ENCODE data around the gene ITGB5.
A peak's percentile ranks its signal among the peaks of the same experiment; 100 is the strongest.

Gene ITGB5, protein sequence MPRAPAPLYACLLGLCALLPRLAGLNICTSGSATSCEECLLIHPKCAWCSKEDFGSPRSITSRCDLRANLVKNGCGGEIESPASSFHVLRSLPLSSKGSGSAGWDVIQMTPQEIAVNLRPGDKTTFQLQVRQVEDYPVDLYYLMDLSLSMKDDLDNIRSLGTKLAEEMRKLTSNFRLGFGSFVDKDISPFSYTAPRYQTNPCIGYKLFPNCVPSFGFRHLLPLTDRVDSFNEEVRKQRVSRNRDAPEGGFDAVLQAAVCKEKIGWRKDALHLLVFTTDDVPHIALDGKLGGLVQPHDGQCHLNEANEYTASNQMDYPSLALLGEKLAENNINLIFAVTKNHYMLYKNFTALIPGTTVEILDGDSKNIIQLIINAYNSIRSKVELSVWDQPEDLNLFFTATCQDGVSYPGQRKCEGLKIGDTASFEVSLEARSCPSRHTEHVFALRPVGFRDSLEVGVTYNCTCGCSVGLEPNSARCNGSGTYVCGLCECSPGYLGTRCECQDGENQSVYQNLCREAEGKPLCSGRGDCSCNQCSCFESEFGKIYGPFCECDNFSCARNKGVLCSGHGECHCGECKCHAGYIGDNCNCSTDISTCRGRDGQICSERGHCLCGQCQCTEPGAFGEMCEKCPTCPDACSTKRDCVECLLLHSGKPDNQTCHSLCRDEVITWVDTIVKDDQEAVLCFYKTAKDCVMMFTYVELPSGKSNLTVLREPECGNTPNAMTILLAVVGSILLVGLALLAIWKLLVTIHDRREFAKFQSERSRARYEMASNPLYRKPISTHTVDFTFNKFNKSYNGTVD

DNA sequence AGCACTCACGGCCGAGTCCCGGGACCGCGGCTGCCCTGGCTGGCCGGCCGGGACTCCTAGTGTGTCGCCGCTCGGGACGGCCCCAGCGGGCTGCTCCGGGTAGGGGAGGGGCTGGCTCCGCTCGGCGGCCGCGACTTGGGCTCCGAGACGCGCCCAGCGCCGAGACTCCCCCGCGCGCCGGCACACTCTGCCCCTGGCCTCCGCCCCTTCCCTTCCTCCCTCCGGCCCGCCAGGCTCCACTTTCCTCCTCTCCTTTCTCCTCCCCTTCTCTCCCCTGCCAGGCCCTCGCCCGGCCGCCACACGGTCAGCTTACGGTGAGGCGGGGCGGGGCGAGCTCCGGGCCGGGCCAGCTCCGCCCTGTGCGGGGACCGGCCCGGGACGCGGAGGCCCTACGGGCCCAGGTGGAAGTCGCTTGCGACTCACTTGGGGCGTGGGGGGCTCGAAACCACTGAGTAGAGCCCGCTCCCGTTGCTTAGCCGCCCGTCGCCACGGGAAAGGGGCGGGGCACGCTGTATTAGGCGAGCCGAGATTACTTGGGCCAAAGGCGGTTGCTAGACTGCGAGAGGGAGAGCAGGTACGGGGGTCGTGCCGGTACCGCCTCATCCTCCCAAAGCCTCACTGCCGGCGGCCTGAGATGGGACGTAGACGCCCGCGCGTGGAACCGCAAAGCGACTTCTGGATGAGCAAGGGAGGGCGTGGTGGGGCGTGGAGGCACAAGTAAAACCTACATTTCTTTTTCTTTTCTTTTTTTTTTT, at the start of gene ITGB5:
TSS of gene ITGB5 (minus strand) at position 189 of the 755 bp plus-strand sequence. CDS start 365 bp downstream, outside the sequence.
- no peak for DNase-seq

- no peak for DNase-seq
These were observed 48.8 kb upstream of the ITGB5 start for GRCh38 chr3:124935794-124936542.

DNA sequence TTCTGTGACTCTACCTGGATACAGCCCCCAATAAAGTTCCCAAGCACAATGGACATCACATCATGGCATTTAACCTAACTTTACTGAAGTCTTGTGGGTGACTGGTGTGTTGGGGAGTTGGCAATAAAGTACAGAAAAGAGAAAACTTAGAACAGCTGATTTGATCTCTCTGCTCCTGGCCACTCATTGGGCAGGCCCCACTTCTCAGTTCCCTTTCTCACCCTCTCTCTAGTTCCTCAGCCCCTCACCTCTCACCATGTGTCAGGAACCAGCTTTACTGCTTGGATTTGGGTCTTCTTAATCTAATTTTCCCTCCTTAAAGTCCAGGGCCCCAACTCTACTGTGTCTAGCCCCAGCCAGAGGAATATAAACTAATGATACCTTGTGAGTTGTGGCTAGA, 48.1 kb upstream of the ITGB5 start:
- DNase-seq: no peak

DNA sequence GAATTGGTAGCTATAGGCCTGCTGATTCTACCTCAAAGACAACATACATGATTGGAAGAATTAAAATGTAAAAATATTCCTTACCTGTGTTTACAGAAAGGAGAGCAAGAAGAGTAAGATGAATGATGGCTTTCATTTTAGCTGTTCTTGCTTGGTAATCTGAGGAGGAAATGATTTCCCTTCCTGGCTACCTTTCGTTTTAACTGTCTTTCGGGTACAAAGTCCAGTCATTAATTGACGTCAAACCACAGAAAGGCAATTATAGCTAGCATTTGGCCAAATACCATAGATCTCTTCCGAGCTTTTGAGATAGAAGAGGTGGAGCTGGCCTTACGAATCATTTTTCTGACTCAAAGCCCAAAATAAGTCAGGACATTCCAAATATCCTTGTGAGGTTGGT, 47.4 kb upstream of the ITGB5 start, which contains the start of gene MUC13:
TSS of gene MUC13 (minus strand) at position 175 of the 400 bp plus-strand sequence. CDS start at position 136, 39 bp downstream.
- DNase-seq: no peak

DNA sequence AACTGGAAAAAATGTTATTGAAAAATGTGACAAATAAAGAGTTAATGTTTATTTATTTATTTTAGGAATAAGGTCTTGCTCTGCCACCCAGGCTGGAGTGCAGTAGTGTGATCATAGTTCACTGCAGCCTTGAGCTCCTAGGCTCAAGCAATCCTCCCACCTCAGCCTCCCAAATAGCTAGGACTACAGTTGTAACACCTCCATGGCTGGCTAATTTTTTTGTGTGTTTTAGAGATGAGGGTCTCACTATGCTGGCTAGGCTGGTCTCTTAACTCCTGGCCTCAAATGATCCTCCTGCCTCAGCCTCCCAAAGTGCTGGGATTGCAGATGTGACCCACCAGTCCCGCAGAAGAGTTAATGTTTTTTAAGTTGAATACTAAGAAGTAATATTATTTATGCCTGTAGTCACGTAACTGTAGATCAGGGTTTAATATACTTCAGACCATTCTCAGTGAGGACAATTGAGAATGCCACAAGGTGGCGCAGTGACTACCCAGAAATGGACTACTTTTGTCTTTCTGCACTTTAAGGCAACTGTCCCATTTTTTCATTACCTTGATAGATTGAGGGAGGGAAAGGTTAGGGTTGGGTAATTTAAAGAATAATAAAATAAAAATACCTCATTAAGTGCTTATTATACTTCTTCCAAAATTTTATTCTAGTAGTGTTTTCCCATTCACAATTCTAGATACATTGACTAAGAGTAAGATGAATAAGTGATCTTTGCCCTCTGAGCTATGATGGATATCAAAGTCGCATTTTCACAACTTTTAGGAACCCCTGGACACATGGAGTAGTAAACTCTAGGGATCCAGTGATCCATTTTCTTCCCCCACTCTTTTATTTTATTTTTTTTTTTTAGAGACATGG, 41.4 kb upstream of the ITGB5 start:
- peak; percentile 41 for DNase-seq

GRCh38 chr3:124927574-124928045, 40.4 kb upstream of the ITGB5 start:
- no peak for DNase-seq

GRCh38 chr3:124926426-124927101, 39.4 kb upstream of the ITGB5 start:
- DNase-seq: no peak

DNA sequence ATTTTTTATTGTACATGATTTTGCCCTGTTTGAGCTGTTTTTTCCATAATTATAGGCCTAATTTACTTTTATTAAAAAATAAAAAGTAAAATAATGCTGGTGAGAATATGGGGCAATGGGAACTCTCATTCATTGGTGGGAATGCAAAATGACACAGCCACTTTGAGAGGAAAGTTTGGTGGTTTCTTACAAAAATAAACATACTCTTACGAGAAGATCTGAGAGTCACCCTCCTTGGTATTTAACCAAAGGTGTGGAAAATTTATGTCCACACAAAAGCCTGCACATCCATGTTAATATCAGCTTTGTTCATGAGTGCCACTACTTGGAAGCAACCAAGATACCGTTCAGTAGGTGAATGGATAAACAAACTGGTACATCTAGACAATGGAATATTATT, 37.6 kb upstream of the ITGB5 start:
- DNase-seq: no peak

DNA sequence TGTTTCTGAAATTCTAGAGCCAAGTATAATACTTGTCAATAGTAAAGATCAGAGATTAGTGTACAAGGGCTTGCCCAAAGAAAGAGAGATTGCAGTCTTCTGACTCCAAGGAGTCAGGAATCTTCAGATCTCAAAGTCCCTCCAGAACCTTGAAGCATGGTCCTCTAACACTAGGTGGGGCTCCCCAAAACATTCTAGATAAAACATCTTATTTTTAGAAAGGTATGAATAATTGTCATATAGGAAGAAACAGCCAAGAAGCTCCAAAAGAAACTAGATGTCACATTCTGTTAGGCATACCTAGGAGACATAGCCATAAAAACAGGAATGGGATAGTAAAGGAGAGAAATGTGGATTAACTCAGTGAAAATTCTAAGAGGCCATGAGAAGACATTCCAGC, 36.7 kb upstream of the ITGB5 start:
- DNase-seq: no peak

DNA sequence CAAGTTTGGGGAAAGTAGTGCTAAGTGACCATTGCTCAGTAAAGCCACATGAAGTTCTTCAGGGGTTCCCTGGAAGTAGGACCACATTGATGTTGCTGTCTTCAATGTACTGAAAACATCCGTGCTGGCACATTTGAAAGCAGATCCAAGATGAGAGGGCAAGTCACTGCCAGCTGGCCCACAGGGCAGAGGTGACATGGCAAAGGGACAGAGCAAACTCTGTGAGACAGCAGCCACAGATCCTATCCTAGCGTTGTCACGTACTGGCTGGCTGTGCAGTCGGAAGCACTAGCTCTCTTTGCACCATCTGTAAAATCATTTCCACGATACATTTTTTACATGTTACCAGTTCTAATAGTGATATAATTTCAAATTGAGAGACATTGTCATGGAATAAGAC, 33.6 kb upstream of the ITGB5 start:
- no peak for DNase-seq

- DNase-seq: no peak
These were observed 32.6 kb upstream of the ITGB5 start for GRCh38 chr3:124919756-124920155.

DNA sequence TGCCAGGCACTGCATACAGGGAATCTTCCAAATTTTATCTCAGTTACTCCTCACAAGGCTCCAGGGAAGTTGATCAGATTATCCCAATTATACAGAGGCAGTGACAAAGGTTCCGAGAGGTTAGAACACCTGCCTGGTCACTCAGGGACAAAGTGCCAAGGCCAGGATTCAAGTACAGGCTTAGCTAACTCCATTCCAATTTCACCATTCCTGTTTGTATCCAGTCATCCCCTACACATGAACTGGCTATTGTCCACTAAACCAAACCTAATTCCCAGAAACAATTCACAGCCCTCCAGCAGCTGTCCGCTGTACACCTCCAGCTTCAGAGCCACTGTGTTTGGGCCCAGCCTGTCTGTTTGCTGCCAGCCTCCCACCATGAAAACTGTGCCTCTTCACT, 31.4 kb upstream of the ITGB5 start:
- no peak for DNase-seq

DNA sequence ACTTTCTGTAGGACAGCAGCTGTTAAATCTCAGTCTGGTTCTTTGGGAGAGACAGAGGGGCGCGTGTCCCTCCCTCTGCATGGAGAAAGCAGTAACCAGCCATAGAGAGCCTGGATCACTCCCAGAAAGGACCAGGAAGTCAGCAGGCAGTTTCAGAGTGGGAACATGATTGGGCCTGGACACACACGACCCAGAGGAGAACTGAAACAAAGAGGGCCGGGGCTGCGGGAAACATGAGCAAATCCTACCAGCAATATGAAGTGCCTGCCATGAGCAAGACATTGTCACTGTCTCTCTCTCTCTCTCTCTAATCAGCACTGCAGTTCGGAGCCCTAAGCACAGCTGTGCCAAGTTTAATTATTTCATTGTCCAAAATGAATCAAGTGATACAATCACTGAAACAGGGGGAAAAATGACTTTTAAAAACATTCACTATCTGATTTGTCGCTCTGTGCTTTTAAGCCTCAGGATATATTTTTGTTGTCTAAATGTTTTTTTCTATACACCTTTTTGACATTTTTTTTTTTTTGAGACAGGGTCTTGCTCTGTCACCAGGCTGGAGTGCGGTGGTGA, 29.8 kb upstream of the ITGB5 start:
- no peak for DNase-seq

GRCh38 chr3:124915254-124915653, 28.1 kb upstream of the ITGB5 start:
- no peak for DNase-seq

DNA sequence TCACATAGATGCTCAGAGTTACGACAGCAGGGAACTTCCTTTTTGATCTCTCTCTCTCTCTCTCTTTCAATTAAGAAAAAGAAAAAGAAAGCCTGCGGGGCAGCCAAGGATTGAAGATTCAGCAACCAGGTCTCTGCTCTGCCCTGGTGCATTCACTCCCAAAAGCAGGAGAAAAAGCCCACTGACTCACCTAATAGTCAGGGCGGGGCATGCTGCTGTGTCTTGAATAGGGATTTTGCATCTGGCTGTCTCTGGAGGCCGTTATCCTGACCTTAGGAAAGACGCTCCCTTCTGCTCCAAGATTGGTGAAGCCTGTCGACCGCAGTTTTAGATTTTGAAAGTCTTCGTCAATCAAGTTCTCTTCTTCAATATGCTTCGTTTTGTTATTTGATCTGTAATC, 20.8 kb upstream of the ITGB5 start:
- DNase-seq: no peak

GRCh38 chr3:124904835-124905492, 17.8 kb upstream of the ITGB5 start:
- DNase-seq: no peak

DNA sequence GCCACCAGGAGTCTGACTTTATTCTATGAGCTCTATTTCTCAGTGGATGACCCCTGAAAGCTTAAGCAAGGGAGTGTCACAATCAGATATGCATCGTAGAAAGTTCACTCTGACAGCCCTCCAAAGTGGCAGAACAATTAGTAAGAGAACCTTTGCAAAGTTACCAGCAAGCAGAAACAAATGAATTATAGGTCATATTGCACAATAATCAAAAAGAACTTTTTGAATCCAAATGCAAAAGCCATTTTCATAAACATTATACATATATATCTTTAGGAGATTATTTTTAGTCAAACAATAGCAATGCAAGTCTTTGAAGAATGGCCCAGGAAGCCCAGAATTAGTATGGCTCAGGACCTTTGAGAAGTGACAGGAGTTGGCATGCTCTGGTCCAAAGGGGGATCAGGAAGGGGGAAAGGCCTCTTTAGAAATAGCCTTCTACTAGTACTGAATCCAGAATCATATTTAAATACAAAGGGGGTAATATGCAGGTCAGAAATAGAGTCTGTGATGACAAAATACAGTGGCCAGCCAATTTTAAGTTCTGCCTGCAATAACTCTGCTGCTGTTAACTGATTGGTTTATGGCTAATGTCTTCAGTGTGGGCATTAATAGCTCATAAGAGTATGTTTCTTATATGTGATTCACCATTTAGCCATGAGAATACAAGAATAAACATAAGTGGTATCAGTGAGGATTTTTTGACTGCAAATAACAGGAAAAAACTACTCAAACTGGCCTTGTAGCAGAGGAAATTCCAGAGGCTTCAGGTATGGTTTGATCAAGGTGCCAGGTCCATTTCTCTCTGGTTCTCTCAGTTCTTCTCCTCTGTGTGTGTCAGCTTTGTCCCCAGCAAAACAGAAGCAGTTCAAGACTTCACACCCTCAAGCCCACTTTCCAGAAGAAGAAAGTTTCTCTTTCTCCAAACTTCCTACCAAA, 17.0 kb upstream of the ITGB5 start:
- no peak for DNase-seq

GRCh38 chr3:124896824-124897526, 9.8 kb upstream of the ITGB5 start:
- DNase-seq: no peak

Measured in NCI-H2081 treated with DMSO at 0.1 percent for 48 hours (cell line).